Mesenchymal stem cell (in vitro differentiated cells and primary cell): ENCODE data around the gene KIF20B.

Experiments used
- DNase-seq: peaks from one replicate; pipeline ENCODE4 v3.0.0-alpha.2; 2013
- H2AFZ ChIP-seq: one replicate; pipeline ENCODE4 v1.6.1; 2013; ENCODE audit warnings: low read depth, mild to moderate bottlenecking, control low read depth, inconsistent platforms, low read length, moderate library complexity
- H2AK5ac ChIP-seq: 2 replicates; pipeline ENCODE4 v1.6.1; 2013; ENCODE audit warnings: low read length, moderate library complexity, mild to moderate bottlenecking, inconsistent platforms; ENCODE audit not compliant: severe bottlenecking
- H2BK120ac ChIP-seq: one replicate; pipeline ENCODE4 v1.6.1; 2013; ENCODE audit warnings: low read depth, mild to moderate bottlenecking, inconsistent platforms, low read length, moderate library complexity
- H2BK12ac ChIP-seq, 2 experiments: one replicate each; pipeline ENCODE4 v1.6.1; 2013; ENCODE audit warnings: inconsistent platforms in 2 of 2, low read length in 2 of 2, mild to moderate bottlenecking in 2 of 2, moderate library complexity in 2 of 2, control low read depth in 1 of 2
- H2BK15ac ChIP-seq: one replicate; pipeline ENCODE4 v1.6.1; 2013; ENCODE audit warnings: mild to moderate bottlenecking, low read depth, inconsistent platforms; ENCODE audit not compliant: poor library complexity, severe bottlenecking
- H2BK5ac ChIP-seq: 2 replicates; pipeline ENCODE4 v1.6.1; 2013; ENCODE audit warnings: low read depth, mild to moderate bottlenecking, low read length, control low read depth, inconsistent platforms; ENCODE audit not compliant: poor library complexity, severe bottlenecking
- H3K14ac ChIP-seq, 2 experiments: one replicate each; pipeline ENCODE4 v1.6.1; 2013; ENCODE audit warnings: inconsistent platforms in 2 of 2, low read length in 2 of 2, control low read depth in 1 of 2, mild to moderate bottlenecking in 1 of 2, moderate library complexity in 1 of 2
- H3K18ac ChIP-seq, 2 experiments: one replicate each; pipeline ENCODE4 v1.6.1; 2013; ENCODE audit warnings: inconsistent platforms in 2 of 2, low read length in 2 of 2, control low read depth in 1 of 2, low read depth in 1 of 2, mild to moderate bottlenecking in 1 of 2
- H3K23ac ChIP-seq, 2 experiments: one replicate each; pipeline ENCODE4 v1.6.1; 2013; ENCODE audit warnings: inconsistent platforms in 2 of 2, low read length in 2 of 2, mild to moderate bottlenecking in 2 of 2, moderate library complexity in 2 of 2, control low read depth in 1 of 2
- H3K27ac ChIP-seq: 2 replicates; pipeline ENCODE4 v1.5.1; 2013; ENCODE audit warnings: mild to moderate bottlenecking, moderate library complexity, low read length, control low read depth, inconsistent platforms; ENCODE audit not compliant: poor library complexity, severe bottlenecking
- H3K27me3 ChIP-seq, 2 experiments: 2 replicates each; pipeline versions ENCODE4 v1.6.1 to v1.7.0; 2013; ENCODE audit warnings: low read length in 2 of 2, mild to moderate bottlenecking in 2 of 2, moderate library complexity in 2 of 2, control low read depth in 1 of 2, inconsistent platforms in 1 of 2; ENCODE audit not compliant: control insufficient read depth in 1 of 2, insufficient read depth in 1 of 2
- H3K36me3 ChIP-seq, 2 experiments: 2 replicates each; pipeline versions ENCODE4 v1.6.1 to v1.7.0; 2013; ENCODE audit warnings: low read length in 2 of 2, control low read depth in 1 of 2, inconsistent platforms in 1 of 2, low read depth in 1 of 2, mild to moderate bottlenecking in 1 of 2; ENCODE audit not compliant: insufficient read depth in 2 of 2, control insufficient read depth in 1 of 2
- H3K4ac ChIP-seq, 2 experiments: one replicate each; pipeline ENCODE4 v1.6.1; 2013; ENCODE audit warnings: inconsistent platforms in 2 of 2, low read length in 2 of 2, mild to moderate bottlenecking in 2 of 2, moderate library complexity in 2 of 2, control low read depth in 1 of 2, low read depth in 1 of 2
- H3K4me1 ChIP-seq: 2 replicates; pipeline ENCODE4 v1.6.1; 2013; ENCODE audit warnings: low read depth, low read length, control low read depth; ENCODE audit not compliant: control insufficient read depth, insufficient read depth
- H3K4me2 ChIP-seq: 2 replicates; pipeline ENCODE4 v1.6.1; 2013; ENCODE audit warnings: low read length, mild to moderate bottlenecking, inconsistent platforms; ENCODE audit not compliant: poor library complexity, severe bottlenecking
- H3K4me3 ChIP-seq, 2 experiments: 2 replicates each; pipeline versions ENCODE4 v1.5.1 to v1.7.0; 2013; ENCODE audit warnings: low read length in 2 of 2, mild to moderate bottlenecking in 2 of 2, control low read depth in 1 of 2, low read depth in 1 of 2; ENCODE audit not compliant: insufficient read depth in 1 of 2
- H3K79me1 ChIP-seq: replicated peaks from 2 replicates; pipeline ENCODE4 v1.6.1; 2013; ENCODE audit warnings: mild to moderate bottlenecking, control low read depth, low read length, inconsistent platforms; ENCODE audit not compliant: poor library complexity, severe bottlenecking
- H3K9ac ChIP-seq: 2 replicates; pipeline ENCODE4 v1.7.0; 2013; ENCODE audit warnings: mild to moderate bottlenecking, low read length, moderate library complexity
- H3K9me3 ChIP-seq: 2 replicates; pipeline ENCODE4 v1.7.0; 2013; ENCODE audit warnings: mild to moderate bottlenecking, low read length; ENCODE audit not compliant: control insufficient read depth
- H4K8ac ChIP-seq: one replicate; pipeline ENCODE4 v1.6.1; 2013; ENCODE audit warnings: inconsistent platforms, mild to moderate bottlenecking, low read length, moderate library complexity
- H4K91ac ChIP-seq: one replicate; pipeline ENCODE4 v1.6.1; 2013; ENCODE audit warnings: mild to moderate bottlenecking, low read length, inconsistent platforms
- WGBS: methylation state at CpG from one replicate; pipeline ENCODE4 v1.1.7; 2013; ENCODE audit warnings: mixed read lengths; 5-methylcytosine and 5-hydroxymethylcytosine counted together

Gene KIF20B

GRCh38 chr10:89798092-89798491 is 96.7 kb downstream of the KIF20B start:
- no peak overlapping the region for H2AFZ ChIP-seq
- H3K79me1 ChIP-seq = no peaks in the 10 kb centered on the region
- H3K27ac ChIP-seq = no peak overlapping the region
- no peak overlapping the region for H3K4me3 ChIP-seq
- no peak overlapping the region for H2BK15ac ChIP-seq
- H4K8ac ChIP-seq = no peak overlapping the region
- no peak overlapping the region for H2BK5ac ChIP-seq
- H2AK5ac ChIP-seq = no peak overlapping the region
- H3K9ac ChIP-seq = no peak overlapping the region
- no peaks in the 10 kb centered on the region for H3K9me3 ChIP-seq
- no peak overlapping the region for H2BK120ac ChIP-seq
- no peak overlapping the region for H4K91ac ChIP-seq
- no peaks in the 10 kb centered on the region for H3K36me3 ChIP-seq
- H3K4me2 ChIP-seq = no peak overlapping the region
- no peaks in the 10 kb centered on the region for H3K27me3 ChIP-seq
- H3K18ac ChIP-seq = no peak overlapping the region
- no peak overlapping the region for H3K23ac ChIP-seq
- no peaks in the 10 kb centered on the region for H3K4me1 ChIP-seq
- no peak for DNase-seq
- WGBS = 100% methylated on average over 1 of the region's 2 CpGs
- no peak overlapping the region for H2BK12ac ChIP-seq
- no peak overlapping the region for H3K4ac ChIP-seq
- H3K14ac ChIP-seq = no peak overlapping the region

GRCh38 chr10:89799573-89799972 is 98.2 kb downstream of the KIF20B start:
- no peak overlapping the region for H3K18ac ChIP-seq

GRCh38 chr10:89805599-89806013 is 104.2 kb downstream of the KIF20B start:
- H3K4me2 ChIP-seq = no peak overlapping the region
- H2BK12ac ChIP-seq = no peak overlapping the region
- no peak overlapping the region for H4K8ac ChIP-seq
- no peaks in the 10 kb centered on the region for H3K36me3 ChIP-seq
- no peak overlapping the region for H4K91ac ChIP-seq
- no peak overlapping the region for H2BK5ac ChIP-seq
- no peak overlapping the region for H3K18ac ChIP-seq
- H2BK15ac ChIP-seq = no peak overlapping the region
- H3K27me3 ChIP-seq = peaks cover 5 to 26% of the 10 kb centered on the region in 2 experiments
- no peak overlapping the region for H2AFZ ChIP-seq
- 100% methylated on average over 1 of the region's 2 CpGs for WGBS
- no peak overlapping the region for H3K4me3 ChIP-seq
- no peaks in the 10 kb centered on the region for H3K9me3 ChIP-seq
- H3K23ac ChIP-seq = no peak overlapping the region
- H3K4ac ChIP-seq = no peak overlapping the region
- no peak overlapping the region for H3K9ac ChIP-seq
- no peak overlapping the region for H2BK120ac ChIP-seq
- H3K79me1 ChIP-seq = no peaks in the 10 kb centered on the region
- DNase-seq = no peak
- H3K14ac ChIP-seq = no peak overlapping the region
- no peak overlapping the region for H2AK5ac ChIP-seq
- no peaks in the 10 kb centered on the region for H3K4me1 ChIP-seq
- H3K27ac ChIP-seq = no peak overlapping the region

More at GRCh38 chr10:89799573-89799972, 98.2 kb downstream of the KIF20B start:
- H2AK5ac ChIP-seq = no peak overlapping the region
- no peak for DNase-seq
- H2BK5ac ChIP-seq = no peak overlapping the region
- no peaks in the 10 kb centered on the region for H3K9me3 ChIP-seq
- H3K4me2 ChIP-seq = peak overlapping the region; percentile 19
- H2BK12ac ChIP-seq = no peak overlapping the region
- no peak overlapping the region for H3K4ac ChIP-seq
- no peak overlapping the region for H3K14ac ChIP-seq
- H3K4me3 ChIP-seq = no peak overlapping the region
- no peaks in the 10 kb centered on the region for H3K4me1 ChIP-seq
- no peak overlapping the region for H4K8ac ChIP-seq
- no peaks in the 10 kb centered on the region for H3K79me1 ChIP-seq
- no peaks in the 10 kb centered on the region for H3K27me3 ChIP-seq
- H2BK15ac ChIP-seq = no peak overlapping the region
- no peak overlapping the region for H3K9ac ChIP-seq
- WGBS = 96% methylated on average over 2 of the region's 2 CpGs
- H3K36me3 ChIP-seq = no peaks in the 10 kb centered on the region
- H2AFZ ChIP-seq = no peak overlapping the region
- H2BK120ac ChIP-seq = no peak overlapping the region
- no peak overlapping the region for H4K91ac ChIP-seq
- H3K23ac ChIP-seq = no peak overlapping the region
- no peak overlapping the region for H3K27ac ChIP-seq

GRCh38 chr10:89808842-89809241 is 107.5 kb downstream of the KIF20B start:
- DNase-seq = no peak
- no peak overlapping the region for H2AK5ac ChIP-seq
- H3K18ac ChIP-seq = no peak overlapping the region
- H3K23ac ChIP-seq = no peak overlapping the region
- no peak overlapping the region for H4K8ac ChIP-seq
- no peak overlapping the region for H2AFZ ChIP-seq
- H2BK12ac ChIP-seq = no peak overlapping the region
- no peak overlapping the region for H2BK15ac ChIP-seq
- no peaks in the 10 kb centered on the region for H3K9me3 ChIP-seq
- no peak overlapping the region for H2BK120ac ChIP-seq
- H4K91ac ChIP-seq = no peak overlapping the region
- no peaks in the 10 kb centered on the region for H3K4me1 ChIP-seq
- no peak overlapping the region for H3K9ac ChIP-seq
- no peak overlapping the region for H3K14ac ChIP-seq
- 64% methylated on average over 2 of the region's 2 CpGs for WGBS
- H3K4me3 ChIP-seq = no peak overlapping the region
- H3K79me1 ChIP-seq = no peaks in the 10 kb centered on the region
- peaks cover 5 to 29% of the 10 kb centered on the region in 2 experiments for H3K27me3 ChIP-seq
- no peaks in the 10 kb centered on the region for H3K36me3 ChIP-seq
- no peak overlapping the region for H2BK5ac ChIP-seq
- H3K4me2 ChIP-seq = no peak overlapping the region
- H3K4ac ChIP-seq = no peak overlapping the region
- no peak overlapping the region for H3K27ac ChIP-seq
